ENCODE measurements around the gene PHYKPL.

Gene PHYKPL

GRCh38 chr5:178232124-178232919 is at the start of gene PHYKPL:
PHYKPL (minus strand) TSS chr5:178232802; CDS start chr5:178232550, 252 bp downstream.
- peak within 1 kb of the TSS; percentile 61 to 62 for H3K4me3 ChIP-seq
- H3K9me3 ChIP-seq: no peaks in the 10 kb centered on the region
- peak; percentile 56 to 84 for DNase-seq
- no peaks in the 10 kb centered on the region for H3K27me3 ChIP-seq
- H3K36me3 ChIP-seq: peaks cover 9 to 35% (median 29%) of the 10 kb centered on the region in 3 donors
- peak within 1 kb of the TSS; percentile 93 to 97 for H3K27ac ChIP-seq
- H3K4me1 ChIP-seq: peaks cover 6 to 40% (median 27%) of the 10 kb centered on the region in 4 donors
- intact Hi-C loops (cut with DNase I; ENCODE audit: low total_unique reads): no loop called here
- TF ChIP-seq CTCF (IDR thresholded peaks at IDR 0.05): no peak

DNA sequence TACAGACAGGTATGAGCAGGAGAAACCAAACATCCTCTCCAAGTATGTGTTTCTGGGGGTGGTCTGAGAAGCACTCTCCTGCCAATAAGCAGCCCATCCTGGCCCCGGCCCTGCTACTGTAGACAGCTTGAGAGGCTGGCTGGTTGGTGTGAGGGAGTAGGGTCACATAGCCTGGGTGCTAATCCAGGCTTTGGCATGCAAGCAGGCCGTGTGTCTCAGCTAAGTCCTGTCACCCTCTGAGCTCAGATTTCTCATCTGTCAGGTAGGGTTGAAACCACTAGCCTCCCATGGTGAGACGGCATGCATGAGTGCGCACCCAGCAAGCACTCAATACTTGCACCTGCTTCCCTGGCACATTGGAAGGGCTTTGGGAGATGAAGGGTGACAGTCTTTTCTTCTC is 49.8 kb upstream of the PHYKPL start:
- peaks cover 0 to 9% (median 6%) of the 10 kb centered on the region in 3 donors for H3K9me3 ChIP-seq
- no peak overlapping the region for H3K27ac ChIP-seq
- no peak for TF ChIP-seq CTCF (IDR thresholded peaks at IDR 0.05)
- H3K4me1 ChIP-seq: peaks cover 0 to 7% (median 3%) of the 10 kb centered on the region in 4 donors
- H3K36me3 ChIP-seq: no peaks in the 10 kb centered on the region
- intact Hi-C loops (cut with DNase I; ENCODE audit: low total_unique reads): no loop called here
- no peak for DNase-seq
- peaks cover 0 to 35% of the 10 kb centered on the region in 2 donors for H3K27me3 ChIP-seq
- H3K4me3 ChIP-seq: no peak overlapping the region

DNA sequence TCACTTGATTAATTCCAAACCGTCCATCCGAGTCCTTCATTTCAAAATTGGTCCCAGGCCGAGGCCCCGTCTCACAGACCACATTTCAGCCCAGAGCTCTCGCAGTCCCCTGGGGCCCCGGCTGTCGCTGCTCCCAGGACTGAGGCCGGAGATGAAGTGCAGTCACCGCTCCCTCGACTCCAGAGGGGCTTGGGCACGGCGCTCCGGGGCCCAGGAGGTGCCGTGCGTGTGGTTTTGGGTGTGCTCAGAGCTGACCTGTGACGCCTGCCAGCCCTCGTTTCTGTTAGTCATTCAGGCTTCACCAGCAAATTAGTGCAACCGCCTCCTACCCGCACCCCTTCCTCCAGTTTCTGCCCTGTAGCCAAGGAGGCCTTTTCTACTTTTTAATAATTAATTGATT is 48.7 kb upstream of the PHYKPL start:
- DNase-seq: no peak
- intact Hi-C loops (cut with DNase I; ENCODE audit: low total_unique reads): no loop called here
- TF ChIP-seq CTCF (IDR thresholded peaks at IDR 0.05): no peak

DNA sequence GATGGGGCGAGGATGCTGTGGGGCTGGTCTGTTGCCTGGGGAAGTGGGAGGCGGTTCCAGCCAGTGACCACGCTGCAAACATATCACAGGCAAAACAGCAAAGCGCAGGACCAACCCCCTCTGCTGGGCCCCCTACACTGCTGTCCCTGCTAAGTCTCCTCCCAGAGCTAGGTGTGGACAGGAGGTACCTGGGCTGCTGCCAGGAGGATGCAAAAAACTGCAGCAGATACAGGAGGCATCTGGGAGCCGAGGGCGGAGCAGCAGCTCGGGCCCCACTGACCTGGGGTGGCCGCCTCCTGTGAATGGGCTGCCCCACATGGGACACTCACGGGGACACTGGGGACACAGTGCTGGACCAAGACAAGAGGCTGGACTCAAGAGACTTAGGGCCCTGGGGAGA is 48.0 kb upstream of the PHYKPL start:
- peaks cover 0 to 16% (median 9%) of the 10 kb centered on the region in 3 donors for H3K9me3 ChIP-seq
- peaks cover 0 to 37% of the 10 kb centered on the region in 2 donors for H3K27me3 ChIP-seq
- H3K36me3 ChIP-seq: no peaks in the 10 kb centered on the region
- H3K27ac ChIP-seq: no peak overlapping the region
- no peak for DNase-seq
- peaks cover 0 to 7% (median 3%) of the 10 kb centered on the region in 4 donors for H3K4me1 ChIP-seq
- H3K4me3 ChIP-seq: no peak overlapping the region
- TF ChIP-seq CTCF (IDR thresholded peaks at IDR 0.05): no peak
- intact Hi-C loops (cut with DNase I; ENCODE audit: low total_unique reads): no loop called here

More for the DNA sequence above, 48.7 kb upstream of the PHYKPL start:
- Histone ChIP-seq H3K4me1 (peaks cover 0 to 7% (median 3%) of the 10 kb centered on the region in 4 donors), H3K36me3 (no peaks in the 10 kb centered on the region), H3K4me3 (no peak overlapping the region), H3K9me3 (peaks cover 0 to 9% (median 9%) of the 10 kb centered on the region in 3 donors), H3K27ac (no peak overlapping the region), H3K27me3 (peaks cover 0 to 32% of the 10 kb centered on the region in 2 donors)

DNA sequence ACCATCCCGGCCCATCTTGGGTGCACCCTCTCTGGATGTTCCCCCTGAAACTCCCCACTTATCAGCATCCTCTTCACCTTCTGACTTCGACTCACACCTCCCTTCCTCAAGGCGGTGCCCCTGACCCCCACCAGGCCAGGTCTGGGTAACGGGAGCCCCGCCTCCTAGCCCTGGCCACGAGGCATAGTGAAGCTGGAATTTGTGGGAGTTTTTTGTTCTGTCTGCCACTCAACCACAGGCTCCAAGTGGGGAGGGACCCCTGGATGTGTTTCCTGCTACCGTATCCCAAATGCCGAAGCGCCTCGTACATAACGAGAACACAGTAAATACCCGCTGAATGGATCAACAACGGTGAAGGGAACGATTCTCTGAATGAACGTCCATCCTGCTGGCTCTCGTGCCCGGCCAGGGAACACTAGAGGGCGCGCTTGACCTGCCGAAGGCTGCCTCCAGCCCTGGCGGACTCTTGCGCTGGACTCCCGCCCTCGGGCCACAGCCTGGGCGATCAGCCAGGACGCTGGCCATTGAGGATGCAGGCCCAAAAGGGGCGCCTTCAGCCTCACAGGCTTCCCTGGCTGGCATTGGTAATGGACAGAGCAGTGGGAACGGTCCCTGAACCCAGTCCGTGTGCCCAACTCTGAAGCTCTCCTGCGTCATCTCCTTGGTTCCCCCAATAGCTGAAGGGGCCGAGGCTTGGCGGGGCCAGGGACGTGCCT is 47.3 kb upstream of the PHYKPL start:
- Histone ChIP-seq H3K9me3 (peaks cover 0 to 16% (median 9%) of the 10 kb centered on the region in 3 donors), H3K36me3 (no peaks in the 10 kb centered on the region), H3K27ac (no peak overlapping the region), H3K27me3 (peaks cover 0 to 43% of the 10 kb centered on the region in 2 donors), H3K4me3 (no peak overlapping the region), H3K4me1 (peaks cover 0 to 7% (median 3%) of the 10 kb centered on the region in 4 donors)
- DNase-seq: peak; percentile 71 to 87
- TF ChIP-seq CTCF (IDR thresholded peaks at IDR 0.05): peak; percentile 81 to 87
- intact Hi-C loops (cut with DNase I; ENCODE audit: low total_unique reads): loop anchor here (10.0 kb wide), 1 partner anchor 305 kb away; no protein-coding TSS in a partner anchor

All from tibial artery (tissue), 4 donors.